Activated CD4-positive, alpha-beta T cell treated with anti-CD3 and anti-CD28 coated beads, Interleukin-2, amount 50 U/mL, for 16 hours (primary cell): Measurements from ENCODE around the gene MAP3K5.
"Not testable (repeated sequence)": the region's sequence is repeated elsewhere in the genome, so short reads cannot be mapped to it uniquely, and the experiment has no call there.

Experiments used
- DNase-seq: peaks from one replicate; pipeline ENCODE4 v3.0.0-alpha.2; 2020

The MAP3K5 gene

DNA sequence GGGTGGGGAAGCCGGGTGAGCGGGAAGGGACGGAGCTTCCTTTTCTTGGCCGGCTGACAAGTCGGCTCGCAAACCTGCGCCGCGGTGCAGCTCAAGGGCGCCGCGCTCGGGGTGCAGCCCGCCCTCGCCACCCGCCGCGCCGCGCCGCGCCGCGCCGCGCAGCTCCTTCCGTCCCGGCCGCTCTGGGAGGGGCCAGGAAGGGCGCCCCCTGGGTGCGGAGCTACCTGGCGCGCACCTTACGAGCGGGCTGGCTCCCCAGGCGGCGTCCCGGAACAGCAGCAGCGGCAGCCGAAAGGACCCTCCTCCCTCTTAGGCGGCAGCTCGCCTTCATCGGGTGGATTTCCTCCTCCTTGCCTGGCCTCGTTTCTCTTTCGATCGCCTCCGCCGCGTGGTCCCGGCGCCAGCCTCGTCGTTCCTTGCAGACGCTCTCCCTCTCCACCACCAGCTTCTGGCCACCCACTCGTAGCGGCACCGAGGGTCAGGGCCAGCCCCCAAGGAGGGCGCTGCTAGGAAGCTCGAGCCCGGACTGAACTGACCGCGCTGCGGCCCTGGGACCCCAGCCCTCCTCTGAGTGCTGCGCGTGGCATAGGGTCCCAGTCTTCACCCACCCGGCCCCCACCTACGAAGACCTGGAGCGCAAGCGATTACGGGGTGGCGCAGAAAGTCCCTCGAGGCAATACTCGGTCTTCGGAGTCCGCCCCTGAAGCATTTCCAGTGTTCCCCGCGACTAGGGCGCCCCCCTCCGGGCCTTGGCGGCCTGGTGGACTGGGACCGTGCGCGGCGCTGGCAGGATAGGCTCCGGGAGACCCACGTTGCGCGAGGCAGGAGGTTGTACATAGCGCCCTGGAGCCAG lies at the start of gene MAP3K5:
Gene MAP3K5 (minus strand): TSS at position 68 of the 853 bp plus-strand sequence. CDS start 320 bp downstream, outside the sequence.
- peak; percentile 93 for DNase-seq

- no peak for DNase-seq
Measured at GRCh38 chr6:136840276-136841001, 48.2 kb upstream of the MAP3K5 start.

DNA sequence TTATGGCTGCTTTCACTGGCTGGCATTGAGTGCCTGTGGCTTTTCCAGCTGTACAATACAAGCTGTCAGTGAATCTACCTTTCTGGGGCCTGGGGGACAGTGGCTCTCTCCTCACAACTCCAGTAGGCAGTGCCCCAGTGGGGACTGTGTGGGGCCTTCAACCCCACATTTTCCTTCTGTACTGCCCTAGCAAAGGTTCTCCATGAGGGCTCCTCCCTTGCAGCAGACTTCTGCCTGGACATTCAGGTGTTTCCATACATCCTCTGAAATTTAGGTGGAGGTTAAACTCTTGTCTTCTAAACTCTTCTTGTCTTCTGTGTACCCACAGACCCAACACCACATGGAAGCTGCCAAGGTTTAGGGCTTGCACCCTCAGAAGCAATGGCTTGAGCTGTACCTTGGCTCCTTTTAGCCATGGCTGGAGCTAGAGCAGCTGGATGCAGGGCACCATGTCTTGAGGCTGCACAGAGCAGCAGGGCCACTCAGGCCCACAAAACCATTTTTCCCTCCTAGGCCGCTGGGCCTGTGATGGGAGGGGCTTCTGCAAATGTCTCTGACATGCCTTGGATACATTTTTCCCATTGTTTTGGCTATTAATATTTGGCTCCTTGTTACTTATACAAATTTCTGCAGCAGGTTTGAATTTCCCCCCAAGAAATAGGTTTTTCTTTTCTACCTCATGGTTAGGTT lies 39.7 kb upstream of the MAP3K5 start:
- no peak for DNase-seq

- DNase-seq, result no peak
Measured at GRCh38 chr6:136826216-136826615, 33.9 kb upstream of the MAP3K5 start.

- DNase-seq, result peak; percentile 2
Measured at GRCh38 chr6:136823128-136823660, 30.9 kb upstream of the MAP3K5 start.

DNA sequence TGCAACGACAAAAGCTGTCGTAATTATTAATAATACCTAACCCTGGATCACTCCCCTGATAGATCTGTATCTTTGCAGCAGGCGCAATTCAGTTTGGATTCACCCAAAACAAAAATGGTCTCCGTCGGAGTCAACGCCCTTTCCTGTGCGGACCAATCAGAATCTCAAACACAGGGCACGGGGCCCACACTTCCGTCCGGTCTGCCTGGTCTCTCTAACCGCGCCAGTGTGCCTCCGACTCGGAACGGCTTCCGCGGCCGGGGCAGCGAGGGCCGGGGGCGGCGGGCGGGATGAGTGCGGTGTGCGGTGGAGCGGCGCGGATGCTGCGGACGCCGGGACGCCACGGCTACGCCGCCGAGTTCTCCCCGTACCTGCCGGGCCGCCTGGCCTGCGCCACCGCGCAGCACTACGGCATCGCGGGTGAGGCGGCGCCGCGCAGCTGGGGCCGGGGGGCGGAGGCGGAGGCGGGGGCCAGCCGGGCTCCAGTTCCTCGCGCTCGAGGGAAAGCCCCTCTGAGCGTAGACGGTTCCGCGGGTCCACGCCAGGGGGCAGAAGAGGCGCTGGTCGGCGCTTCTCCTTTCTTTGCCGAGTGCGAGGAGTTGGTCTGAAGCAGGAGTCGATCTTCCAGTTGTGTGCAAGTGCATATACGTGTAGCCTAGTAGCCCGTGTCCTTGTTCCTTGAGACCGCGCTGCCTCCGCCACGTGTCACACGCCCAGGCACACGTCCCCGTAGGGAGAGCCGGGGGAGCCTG lies 30.3 kb upstream of the MAP3K5 start, which contains the start of gene PEX7:
Gene PEX7 (plus strand): TSS at position 217 of the 752 bp plus-strand sequence. CDS start 74 bp downstream, at position 291.
- DNase-seq, result peak; percentile 92

DNA sequence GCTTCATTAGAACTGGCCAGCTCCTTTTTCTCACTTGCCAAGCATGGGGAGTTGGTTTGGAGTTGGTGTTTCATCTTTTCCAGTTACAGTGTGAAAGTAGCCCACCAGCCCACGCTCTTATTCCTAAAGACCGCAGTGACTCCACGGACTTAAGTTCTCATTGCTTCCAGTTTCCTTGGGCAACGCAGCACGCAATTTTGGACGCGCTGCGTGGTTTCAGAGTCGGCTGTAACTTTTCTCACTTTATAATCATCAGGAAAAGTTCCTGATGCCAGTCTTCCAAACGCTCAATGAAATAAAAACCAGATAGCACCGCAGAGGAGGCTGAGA lies 29.7 kb upstream of the MAP3K5 start:
- no peak for DNase-seq

DNA sequence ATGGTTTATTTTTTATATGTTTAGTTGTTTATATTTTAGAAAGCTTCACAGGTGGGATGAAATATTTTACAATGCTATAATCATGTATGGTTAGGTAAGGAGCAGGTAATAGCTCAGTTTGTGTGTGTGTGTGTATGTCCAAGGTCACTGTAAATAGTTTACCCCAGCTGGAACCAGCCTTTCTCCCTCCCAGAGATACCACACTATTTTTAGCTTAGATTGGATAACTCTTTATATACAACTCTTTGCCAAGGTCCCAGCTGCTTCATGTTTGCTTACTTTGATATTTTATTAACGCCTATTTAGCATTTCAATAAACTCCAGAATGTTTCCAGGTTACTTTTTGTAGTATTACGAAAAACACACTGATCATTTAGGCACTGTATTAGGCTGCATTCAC lies 28.3 kb upstream of the MAP3K5 start:
- no peak for DNase-seq

GRCh38 chr6:136816656-136817055 lies 24.4 kb upstream of the MAP3K5 start:
- DNase-seq, result no peak

DNA sequence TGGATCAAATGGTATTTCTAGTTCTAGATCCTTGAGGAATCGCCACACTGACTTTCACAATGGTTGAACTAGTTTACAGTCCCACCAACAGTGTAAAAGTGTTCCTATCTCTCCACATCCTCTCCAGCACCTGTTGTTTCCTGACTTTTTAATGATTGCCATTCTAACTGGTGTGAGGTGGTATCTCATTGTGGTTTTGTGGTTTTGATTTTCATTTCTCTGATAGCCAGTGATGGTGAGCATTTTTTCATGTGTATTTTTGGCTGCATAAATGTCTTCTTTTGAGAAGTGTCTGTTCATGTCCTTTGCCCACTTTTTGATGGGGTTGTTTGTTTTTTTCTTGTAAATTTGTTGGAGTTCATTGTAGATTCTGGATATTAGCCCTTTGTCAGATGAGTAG lies 23.3 kb upstream of the MAP3K5 start:
- DNase-seq, result not testable (repeated sequence)

GRCh38 chr6:136812174-136812573 lies 19.9 kb upstream of the MAP3K5 start:
- DNase-seq, result no peak

DNA sequence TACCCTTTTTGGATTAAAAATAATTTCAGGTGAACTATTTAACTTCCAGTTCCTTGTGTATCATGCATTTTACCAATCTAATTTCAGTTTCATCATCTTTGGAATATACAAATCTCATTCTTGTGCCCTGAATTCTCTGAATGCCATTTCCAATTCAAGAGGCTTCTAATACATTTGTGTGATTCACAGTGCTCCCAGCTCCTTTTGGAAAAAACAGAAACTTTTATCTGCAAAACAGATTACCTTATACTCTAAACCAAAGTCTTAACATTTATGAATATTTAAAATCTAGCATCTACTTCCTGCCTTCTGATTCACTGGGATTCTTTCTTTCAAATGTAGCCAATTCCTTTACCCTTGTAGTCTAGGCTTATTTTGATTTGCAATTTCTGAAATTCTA lies 19.0 kb upstream of the MAP3K5 start:
- no peak for DNase-seq

DNA sequence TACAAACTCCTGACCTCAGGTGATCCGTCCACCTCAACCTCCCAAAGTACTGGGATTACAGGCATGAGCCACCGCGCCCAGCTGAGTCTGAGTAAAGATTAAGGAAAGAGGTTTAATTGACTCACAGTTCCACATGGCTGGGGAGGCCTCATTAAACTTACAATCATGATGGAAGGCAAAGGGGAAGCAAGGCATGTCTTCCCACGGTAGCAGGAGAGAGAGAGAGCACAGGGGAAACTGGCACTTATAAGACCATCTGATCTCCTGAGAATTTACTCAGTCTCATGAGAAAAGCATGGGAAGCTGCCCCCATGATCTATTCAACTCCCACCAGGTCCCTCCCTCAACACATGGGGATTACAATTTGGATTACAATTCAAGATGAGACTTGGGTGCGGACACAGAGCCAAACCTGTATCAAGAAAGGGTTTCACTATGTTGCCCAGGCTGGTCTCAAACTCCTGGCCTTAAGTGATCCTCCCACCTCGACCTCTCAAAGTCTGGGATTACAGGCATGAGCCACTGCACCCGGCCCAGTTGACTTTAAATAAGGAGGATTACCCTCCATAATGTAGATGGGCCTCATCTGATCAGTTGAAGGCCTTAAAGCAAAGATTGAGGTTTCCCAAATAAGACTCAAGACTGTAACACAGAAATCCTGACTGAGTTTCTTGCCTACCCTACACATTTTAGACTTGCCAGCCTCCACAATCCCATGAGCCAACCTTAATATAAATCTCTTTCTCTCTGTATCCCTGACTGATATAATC lies 17.0 kb upstream of the MAP3K5 start:
- no peak for DNase-seq

DNA sequence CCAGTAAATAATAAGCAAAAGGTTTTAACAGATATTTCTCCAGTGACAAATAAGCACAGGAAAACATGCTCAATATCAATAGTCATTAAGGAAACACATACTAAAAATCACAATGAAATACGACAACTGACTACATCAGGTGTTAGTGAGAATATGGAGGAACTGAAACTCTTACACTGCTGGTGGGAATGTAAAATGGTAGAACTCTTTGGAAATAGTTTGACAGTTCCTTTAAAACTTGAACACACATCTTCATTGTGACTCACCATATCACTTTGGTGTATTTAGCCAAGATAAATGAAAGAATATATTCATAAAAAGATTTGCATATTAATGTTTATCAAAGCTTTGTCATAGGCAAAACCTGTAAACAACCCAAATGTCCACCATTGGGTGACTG lies 11.3 kb upstream of the MAP3K5 start:
- DNase-seq, result no peak

GRCh38 chr6:136801581-136801980 lies 9.3 kb upstream of the MAP3K5 start:
- DNase-seq, result no peak

DNA sequence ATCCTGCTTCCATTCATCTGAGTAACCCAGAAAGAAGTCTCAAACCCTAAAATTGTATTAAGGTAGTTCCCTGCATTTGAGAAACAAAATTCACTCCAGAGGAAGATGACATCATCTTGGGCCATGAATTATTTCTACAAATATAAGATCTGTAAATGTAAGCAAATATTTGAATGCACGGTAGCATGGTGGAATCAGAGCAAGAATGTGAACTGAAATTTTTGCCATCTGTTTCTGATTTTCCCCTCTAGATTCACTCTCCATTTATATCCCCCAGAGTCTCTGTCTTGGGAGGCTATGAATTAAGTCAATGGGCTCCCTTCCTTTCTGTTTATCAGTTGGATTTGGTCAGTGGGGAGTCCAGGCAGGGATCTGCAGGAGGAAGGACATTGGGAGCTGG lies 5.8 kb upstream of the MAP3K5 start:
- no peak for DNase-seq

- no peak for DNase-seq
Measured at GRCh38 chr6:136795996-136796395, 3.7 kb upstream of the MAP3K5 start.

GRCh38 chr6:136795386-136795785 lies 3.1 kb upstream of the MAP3K5 start:
- no peak for DNase-seq

GRCh38 chr6:136793363-136793762 lies 1.1 kb upstream of the MAP3K5 start:
- no peak for DNase-seq

DNA sequence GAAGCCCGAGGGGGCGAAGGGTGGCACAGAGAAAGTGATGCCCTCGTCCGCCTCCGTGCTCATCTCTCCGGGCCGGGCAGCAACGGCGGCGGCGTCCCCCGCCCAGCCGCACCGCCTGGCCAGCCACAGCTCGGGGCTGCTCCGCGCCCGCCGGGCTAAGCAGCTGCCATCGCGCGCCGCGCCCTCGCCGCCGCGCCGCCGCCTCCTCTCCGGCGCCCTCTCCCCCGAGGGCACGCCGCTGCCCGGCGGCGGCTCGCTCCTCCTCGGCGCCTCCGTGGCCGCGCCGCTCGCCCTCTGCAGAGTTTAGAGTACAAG lies 225 bp downstream of the MAP3K5 start:
- no peak for DNase-seq

DNA sequence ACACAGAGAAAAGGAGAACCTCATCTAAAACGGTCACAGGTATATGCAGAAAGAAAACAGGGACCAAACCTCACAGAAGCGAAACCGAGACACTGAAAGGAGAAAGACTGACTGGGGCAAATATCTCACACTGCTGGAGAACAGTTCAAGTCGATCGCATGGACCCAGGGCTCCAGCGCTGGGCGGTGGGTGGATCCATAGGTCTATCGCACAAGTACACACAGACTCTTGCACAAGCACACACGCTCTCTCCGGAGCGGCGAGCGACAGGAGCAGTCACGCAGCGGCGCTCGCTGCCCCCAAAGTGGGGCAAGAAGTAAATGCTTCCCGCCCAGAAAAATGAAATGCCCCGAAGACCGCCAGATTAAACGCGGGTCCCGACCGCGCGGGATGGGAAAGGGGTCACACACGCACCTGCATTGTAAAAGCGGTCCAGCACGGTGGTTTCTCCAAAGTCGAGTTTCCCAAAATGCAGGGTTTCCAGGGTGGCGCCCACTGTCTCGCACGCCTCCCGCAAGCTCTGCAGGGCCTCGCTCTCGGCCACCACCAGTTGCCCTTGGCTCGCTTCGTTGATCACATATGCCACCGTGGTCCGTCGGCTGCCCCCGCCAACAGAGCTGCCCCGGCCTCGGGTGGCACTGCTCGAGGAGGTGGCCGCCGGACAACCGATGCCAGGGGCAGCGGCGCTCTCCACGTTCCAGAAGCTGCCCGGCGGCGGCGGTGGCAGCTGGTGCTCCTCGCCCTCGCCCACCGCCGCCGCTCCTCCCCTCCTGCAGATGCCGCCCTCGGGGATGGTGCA lies 782 bp downstream of the MAP3K5 start:
- DNase-seq, result peak; percentile 58
